ENCODE measurements around the gene IZUMO3.
"Not testable (repeated sequence)": the region's sequence is repeated elsewhere in the genome, so short reads cannot be mapped to it uniquely, and the experiment has no call there.

The IZUMO3 gene

DNA sequence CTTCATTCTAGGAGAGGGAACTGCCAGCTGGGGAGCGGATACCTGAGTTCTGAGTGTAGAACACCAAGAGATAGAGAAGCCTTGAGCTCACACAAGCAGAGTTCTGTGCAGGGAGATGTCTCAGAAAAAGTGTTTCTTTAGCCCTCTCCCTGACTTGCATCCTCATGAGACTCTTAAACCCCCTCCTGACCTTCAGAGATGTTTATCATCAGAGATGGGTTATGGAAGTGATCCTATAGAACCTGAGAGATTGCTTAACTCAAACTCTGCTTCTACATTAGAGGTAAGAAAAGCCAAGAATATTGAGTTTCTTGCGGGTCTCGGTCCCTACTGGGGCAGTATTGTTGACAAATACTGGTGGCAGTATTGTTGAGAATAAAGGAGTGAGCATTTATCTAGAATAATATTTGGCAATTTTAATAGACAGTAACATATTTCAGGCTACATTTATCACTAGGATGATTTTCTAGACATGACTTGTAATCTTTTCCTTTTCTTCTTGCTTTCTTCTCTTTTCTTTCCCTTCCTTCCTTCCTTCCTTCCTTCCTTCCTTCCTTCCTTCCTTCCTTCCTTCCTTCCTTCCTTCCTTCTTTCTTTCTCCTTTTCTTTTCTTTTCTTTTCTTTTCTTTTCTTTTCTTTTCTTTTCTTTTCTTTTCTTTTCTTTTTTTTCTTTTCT lies at the start of gene IZUMO3:
TSS of gene IZUMO3 (minus strand) at position 51 of the 676 bp plus-strand sequence. CDS start 248 bp downstream, outside the sequence.
- no peak for DNase-seq

DNA sequence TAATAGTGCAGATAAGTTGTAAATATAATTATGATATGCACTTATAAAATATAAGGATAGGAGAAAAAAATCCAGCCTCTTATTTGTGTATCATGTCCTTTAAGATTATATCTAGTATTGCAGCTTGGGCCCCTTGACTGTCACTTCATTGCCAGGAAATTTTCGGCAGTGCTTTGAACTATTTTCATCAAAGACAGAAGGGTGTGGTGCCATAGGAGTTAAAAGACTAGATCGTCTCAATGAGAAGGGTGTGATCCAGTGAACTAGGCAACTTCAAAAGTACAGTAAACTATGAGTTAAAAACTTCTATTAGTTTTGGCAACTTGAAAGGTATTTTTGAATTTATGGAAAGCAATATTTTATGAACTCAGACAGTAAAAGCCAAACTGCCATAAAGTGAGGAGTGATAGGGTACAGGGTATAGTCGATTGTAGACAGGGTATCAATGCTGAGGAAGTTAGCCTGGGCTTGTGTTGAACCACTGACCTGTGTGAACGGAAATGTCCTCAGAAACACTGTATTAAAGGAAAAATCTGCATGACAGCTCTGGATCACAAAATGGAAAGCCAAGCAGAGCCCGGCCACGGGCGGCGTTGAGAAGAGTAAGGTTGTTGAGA lies 48.6 kb upstream of the IZUMO3 start:
- no peak for DNase-seq

GRCh38 chr9:24590432-24590831 lies 44.7 kb upstream of the IZUMO3 start:
- no peak for DNase-seq

- no peak for DNase-seq
Observed at GRCh38 chr9:24587883-24588282, 42.2 kb upstream of the IZUMO3 start.

DNA sequence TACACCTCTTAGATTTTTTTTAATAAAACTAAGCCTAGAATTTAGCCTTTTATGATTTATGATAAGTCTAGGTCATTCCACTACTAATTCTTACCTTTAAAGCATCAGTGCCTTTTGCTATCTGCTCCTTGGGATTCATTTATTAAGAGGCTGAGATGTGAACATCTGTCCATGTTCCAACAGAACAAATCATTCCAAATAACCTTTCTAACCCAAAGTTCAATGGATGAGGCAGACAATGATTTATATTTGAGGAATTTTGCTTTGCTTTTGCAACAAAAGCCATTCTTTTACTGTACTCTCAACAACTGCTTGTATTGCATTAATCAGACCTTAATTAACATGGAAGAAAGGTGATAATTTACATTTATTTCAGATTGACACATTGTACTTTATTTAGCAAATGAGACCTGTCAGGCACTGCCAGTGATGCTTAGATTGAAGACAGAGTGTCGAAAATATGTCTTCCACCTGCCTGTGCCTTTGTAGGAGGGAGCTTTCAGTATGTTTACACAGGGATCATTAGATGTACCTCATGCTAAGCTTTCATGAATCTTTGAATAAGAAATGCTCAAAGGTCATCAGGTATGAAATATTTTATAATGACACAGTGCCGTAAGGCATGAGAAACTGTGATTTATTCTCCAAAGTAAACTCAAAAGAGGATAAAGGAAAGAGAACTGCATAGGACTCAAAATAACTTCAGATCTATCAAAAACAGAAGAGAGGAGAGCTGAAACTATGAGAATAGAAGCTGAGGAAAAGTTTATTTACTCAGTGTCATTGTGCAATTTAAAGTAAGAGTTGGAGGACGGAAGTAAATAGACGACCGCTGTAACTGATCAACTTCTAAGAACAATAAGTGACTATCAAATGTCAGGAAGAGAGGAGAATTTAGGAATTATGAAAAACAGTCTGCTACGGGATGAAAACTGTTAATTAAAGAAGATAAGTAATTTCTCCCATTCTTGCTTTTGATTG lies 36.7 kb upstream of the IZUMO3 start:
- DNase-seq, result no peak

- not testable (repeated sequence) for DNase-seq
Observed at GRCh38 chr9:24580005-24580404, 34.3 kb upstream of the IZUMO3 start.

- DNase-seq, result no peak
Observed at GRCh38 chr9:24572406-24572805, 26.7 kb upstream of the IZUMO3 start.

DNA sequence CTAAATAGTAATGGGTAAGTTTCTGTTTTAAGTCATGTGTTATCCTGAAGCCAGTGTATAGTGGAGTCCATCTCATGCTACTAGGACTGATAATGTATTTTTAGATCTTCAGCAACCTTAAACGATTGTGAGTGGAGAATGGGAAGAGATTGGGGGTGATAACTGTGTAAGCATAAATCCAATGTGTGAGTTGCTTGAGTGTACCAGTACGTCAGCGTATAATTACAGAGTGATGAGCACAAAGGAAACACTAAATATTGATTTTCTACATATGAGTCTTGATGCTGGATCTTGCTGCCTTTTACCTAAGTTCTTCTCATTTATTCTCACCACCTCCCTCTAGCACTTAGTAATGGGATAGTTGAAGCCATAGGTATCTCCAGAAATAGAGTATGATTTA lies 16.3 kb upstream of the IZUMO3 start:
- DNase-seq, result no peak

- DNase-seq, result no peak
Observed at GRCh38 chr9:24553183-24553552, 7.5 kb upstream of the IZUMO3 start.

GRCh38 chr9:24552526-24553182 lies 7.0 kb upstream of the IZUMO3 start:
- no peak for DNase-seq

DNA sequence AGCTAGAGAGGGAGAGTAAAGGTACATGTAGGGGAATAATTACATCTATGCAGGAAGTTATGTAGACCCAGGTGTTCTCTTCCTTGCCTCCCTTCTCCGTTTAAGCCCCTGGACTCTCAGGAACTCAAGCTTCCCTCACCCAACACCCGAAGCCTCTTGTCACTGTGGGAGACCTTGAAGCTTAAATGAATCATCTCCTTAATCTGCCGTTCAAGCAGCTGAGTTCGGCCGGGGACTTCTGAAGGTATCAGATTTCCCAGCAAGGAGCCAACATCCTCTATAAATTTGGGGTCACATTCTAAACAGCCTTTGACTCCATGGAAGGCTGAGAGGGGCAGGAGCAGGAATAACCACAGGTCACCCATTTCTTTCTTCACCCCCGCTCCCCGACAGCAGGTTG lies 412 bp downstream of the IZUMO3 start:
- no peak for DNase-seq

GRCh38 chr9:24518545-24518944 lies 27.2 kb downstream of the IZUMO3 start:
- DNase-seq, result no peak

DNA sequence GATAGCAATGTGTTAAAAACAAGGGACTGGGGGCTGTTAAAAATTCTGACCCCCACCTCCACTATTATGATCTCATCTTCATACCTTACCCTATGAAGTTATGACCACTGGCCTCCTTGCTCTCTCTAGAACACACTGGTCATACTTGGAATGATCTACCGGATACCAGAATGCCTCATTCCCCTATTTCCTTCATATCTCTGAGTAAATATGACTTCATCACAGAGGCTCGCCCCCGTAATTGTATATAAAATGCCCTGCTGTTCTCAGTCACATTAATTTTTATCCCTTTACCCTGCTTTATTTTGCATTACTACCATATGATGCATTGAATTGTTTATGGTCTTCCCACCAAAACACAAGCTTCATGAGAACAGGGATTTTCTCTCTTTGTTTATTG lies 29.2 kb downstream of the IZUMO3 start:
- no peak for DNase-seq

DNA sequence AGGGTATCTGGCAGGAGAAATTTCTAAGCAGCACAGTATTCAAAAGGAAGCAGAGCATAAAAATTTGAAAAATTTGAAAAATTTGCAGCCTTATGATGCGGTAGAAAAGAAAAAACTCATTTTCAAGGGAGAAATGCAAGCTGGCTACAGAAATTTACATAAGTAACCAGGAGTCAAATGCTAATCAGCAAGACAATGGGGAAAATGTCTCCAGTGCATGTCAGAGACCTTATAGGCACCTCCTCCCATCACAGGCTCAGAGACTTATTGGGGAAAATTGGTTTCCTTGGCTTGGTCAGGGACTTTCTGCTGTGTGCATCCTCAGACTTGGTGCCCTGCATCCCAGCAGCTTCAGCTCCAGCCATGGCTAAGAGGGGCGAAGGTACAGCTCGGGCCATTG lies 35.8 kb downstream of the IZUMO3 start:
- DNase-seq, result no peak

GRCh38 chr9:24504521-24504920 lies 41.2 kb downstream of the IZUMO3 start:
- no peak for DNase-seq

- no peak for DNase-seq
Observed at GRCh38 chr9:24502206-24502937, 43.3 kb downstream of the IZUMO3 start.

- no peak for DNase-seq
Observed at GRCh38 chr9:24500761-24501160, 44.9 kb downstream of the IZUMO3 start.

DNA sequence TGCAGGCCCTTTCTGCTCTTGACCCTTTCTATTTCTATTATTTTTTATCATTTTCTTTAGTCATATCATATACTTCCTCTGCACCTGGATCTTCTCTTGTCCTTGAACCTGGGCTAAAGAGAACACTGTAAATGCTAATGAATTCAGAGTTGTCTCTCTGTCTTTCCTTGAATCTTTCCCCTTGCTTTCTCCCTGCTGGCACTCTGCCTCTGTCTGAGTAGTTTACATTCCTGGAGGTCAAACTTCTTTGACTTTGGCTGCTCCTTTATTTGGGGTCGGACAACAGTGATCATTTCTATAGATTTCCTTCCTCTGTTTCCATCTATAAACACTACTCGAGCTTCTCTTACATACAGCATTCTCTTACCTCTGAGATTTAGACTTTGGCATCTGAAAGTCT lies 47.1 kb downstream of the IZUMO3 start:
- DNase-seq, result no peak

DNA sequence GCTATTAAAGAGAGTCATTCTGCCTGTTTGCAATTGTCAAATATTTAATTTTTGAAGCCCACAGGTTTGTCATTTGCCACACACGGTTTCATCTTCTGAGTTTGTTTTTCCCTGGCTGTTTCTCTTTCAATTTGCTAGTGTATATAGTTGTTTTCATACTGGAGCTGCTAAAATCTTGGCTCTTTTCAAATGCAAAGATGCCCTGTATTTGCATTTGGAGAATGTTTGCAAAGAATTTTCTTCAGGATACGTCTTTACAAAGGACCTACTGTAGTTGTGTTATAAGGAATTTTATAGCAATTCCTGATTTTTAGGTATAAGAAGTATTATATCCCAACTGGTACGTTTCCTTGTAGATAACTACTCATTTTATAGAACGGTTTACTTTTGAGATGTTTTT lies 48.0 kb downstream of the IZUMO3 start:
- no peak for DNase-seq

Measured in EL (cell line).